ENCODE results near the gene EHF. TPM values are rescaled to one million over a fixed set of nuclear protein-coding genes. Genes with fewer than 3 reads are reported as not detected.

The EHF gene
- total RNA-seq, 2 experiments from 2014 or later, result not detected

DNA sequence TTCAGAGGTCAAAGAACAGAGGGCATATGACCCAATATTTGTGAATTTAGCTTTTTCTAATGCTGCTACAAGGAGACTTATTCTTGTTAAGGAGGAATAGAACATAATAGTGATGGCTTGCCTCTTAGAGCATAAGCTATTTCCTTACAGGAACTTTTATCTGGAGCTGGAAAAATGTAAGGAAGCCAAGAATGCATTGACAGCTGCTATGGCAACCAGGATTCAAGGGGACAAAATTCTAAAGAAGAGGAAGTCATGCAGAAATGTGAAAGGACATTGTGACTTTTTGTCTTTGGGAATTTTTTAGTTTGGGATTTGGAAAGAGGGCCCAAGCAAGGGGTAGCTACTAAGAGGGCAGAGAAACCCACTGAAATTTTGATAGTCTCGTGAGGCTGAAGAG is 51.1 kb downstream of the EHF start:
- TF ChIP-seq, protein P1, sequence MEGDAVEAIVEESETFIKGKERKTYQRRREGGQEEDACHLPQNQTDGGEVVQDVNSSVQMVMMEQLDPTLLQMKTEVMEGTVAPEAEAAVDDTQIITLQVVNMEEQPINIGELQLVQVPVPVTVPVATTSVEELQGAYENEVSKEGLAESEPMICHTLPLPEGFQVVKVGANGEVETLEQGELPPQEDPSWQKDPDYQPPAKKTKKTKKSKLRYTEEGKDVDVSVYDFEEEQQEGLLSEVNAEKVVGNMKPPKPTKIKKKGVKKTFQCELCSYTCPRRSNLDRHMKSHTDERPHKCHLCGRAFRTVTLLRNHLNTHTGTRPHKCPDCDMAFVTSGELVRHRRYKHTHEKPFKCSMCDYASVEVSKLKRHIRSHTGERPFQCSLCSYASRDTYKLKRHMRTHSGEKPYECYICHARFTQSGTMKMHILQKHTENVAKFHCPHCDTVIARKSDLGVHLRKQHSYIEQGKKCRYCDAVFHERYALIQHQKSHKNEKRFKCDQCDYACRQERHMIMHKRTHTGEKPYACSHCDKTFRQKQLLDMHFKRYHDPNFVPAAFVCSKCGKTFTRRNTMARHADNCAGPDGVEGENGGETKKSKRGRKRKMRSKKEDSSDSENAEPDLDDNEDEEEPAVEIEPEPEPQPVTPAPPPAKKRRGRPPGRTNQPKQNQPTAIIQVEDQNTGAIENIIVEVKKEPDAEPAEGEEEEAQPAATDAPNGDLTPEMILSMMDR (IDR thresholded peaks at IDR 0.05), result no peak
- Mint-ChIP-seq H3K27ac (no peak overlapping the region), H3K4me1 (ENCODE audit: low read depth) (no peaks in the 10 kb centered on the region), H3K9me3 (peaks cover 2% of the 10 kb centered on the region), H3K36me3 (ENCODE audit: low read depth) (no peaks in the 10 kb centered on the region), H3K4me3 (no peak overlapping the region), H3K27me3 (peaks cover 55% of the 10 kb centered on the region)
- intact Hi-C loops (cut with micrococcal nuclease), result no loop called here
- POLR2A ChIA-PET, result no interaction called here
- ATAC-seq, result no peak
- no peak for DNase-seq
- CTCF ChIA-PET, result interaction anchor here (1.3 to 1.7 kb wide), 2 partner anchors 11 to 86 kb away, joined by 4 to 5 read pairs; no protein-coding TSS in a partner anchor

DNA sequence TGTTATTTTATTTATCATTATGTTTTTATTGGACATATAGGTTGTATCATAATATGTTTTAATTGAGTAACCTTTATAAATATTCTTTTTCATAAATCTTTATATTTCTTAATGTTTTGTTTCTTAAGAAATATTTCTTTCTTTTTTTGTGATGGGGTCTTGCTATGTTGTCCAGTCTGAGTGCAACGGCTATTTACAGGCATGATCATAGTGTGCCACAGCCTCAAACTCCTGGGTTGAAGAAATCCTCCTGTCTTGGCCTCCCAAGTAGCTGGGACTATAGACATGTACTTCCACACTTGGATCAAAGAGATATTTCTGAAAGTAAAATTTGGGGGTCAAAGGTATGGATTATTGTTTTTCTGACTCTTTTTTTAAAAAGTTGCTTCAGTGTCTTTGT is 53.1 kb downstream of the EHF start:
- H3K4me3 Mint-ChIP-seq, result no peak overlapping the region
- TF ChIP-seq, protein P1 (IDR thresholded peaks at IDR 0.05), result no peak
- no peak overlapping the region for H3K27ac Mint-ChIP-seq
- POLR2A ChIA-PET, result no interaction called here
- H3K27me3 Mint-ChIP-seq, result peaks cover 39% of the 10 kb centered on the region
- intact Hi-C loops (cut with micrococcal nuclease), result no loop called here
- H3K4me1 Mint-ChIP-seq (ENCODE audit: low read depth), result no peaks in the 10 kb centered on the region
- CTCF ChIA-PET, result no interaction called here
- no peaks in the 10 kb centered on the region for H3K36me3 Mint-ChIP-seq (ENCODE audit: low read depth)
- ATAC-seq (no peak), DNase-seq (no peak)
- peaks cover 2% of the 10 kb centered on the region for H3K9me3 Mint-ChIP-seq

DNA sequence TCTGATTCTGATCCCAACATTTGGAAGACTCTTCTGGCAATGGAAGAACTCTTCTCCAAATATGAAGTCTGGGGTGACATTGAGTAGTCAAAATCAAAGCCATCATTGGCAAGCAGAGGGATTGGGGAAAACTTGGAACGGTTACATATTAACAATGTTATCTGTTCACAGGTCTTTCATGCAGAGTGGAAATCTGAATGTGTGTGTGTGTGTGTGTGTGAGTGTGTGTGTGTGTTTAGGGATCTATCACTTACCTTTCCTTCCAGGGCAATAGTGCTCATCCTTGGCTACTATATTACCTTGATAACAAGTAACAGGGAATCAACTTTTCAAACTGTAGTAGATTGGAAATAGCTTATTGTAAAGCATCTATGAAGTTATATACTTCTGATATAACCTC is 55.3 kb downstream of the EHF start:
- CTCF ChIA-PET, result no interaction called here
- H3K27me3 Mint-ChIP-seq, result peaks cover 31% of the 10 kb centered on the region
- no peaks in the 10 kb centered on the region for H3K4me1 Mint-ChIP-seq (ENCODE audit: low read depth)
- peaks cover 2% of the 10 kb centered on the region for H3K9me3 Mint-ChIP-seq
- POLR2A ChIA-PET, result no interaction called here
- H3K4me3 Mint-ChIP-seq, result no peak overlapping the region
- H3K27ac Mint-ChIP-seq, result no peak overlapping the region
- DNase-seq (no peak), ATAC-seq (no peak)
- intact Hi-C loops (cut with micrococcal nuclease), result no loop called here
- TF ChIP-seq, protein P1 (IDR thresholded peaks at IDR 0.05), result no peak
- no peaks in the 10 kb centered on the region for H3K36me3 Mint-ChIP-seq (ENCODE audit: low read depth)

DNA sequence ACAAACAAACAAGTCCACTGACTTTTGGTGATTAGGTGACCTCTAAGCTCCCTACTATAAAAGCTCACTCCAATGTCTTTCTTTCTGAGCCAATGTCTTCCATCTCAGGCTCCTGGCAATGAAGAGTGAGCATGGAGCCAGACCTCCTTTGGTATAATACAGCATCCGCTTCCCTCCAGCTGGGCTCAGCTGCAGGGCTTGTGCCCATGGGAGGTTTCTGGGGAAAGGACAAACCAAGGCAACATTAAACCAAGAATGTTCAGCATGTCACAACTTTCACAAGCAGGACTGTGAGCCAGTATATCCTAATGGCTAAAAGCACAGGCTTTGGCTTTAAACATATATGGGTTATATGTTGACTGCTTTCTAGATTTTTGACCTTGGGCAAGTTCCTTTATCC is 58.8 kb downstream of the EHF start:
- Mint-ChIP-seq H3K4me1 (ENCODE audit: low read depth) (no peaks in the 10 kb centered on the region), H3K27ac (no peak overlapping the region), H3K9me3 (no peaks in the 10 kb centered on the region), H3K27me3 (peaks cover 19% of the 10 kb centered on the region), H3K4me3 (no peak overlapping the region), H3K36me3 (ENCODE audit: low read depth) (no peaks in the 10 kb centered on the region)
- ATAC-seq (no peak), DNase-seq (no peak)
- ChIA-PET CTCF (interaction anchor here (1.2 kb wide), 1 partner anchor 46 kb away, joined by 3 read pairs; no protein-coding TSS in a partner anchor), POLR2A (no interaction called here)
- intact Hi-C loops (cut with micrococcal nuclease), result no loop called here
- TF ChIP-seq, protein P1 (IDR thresholded peaks at IDR 0.05), result no peak

DNA sequence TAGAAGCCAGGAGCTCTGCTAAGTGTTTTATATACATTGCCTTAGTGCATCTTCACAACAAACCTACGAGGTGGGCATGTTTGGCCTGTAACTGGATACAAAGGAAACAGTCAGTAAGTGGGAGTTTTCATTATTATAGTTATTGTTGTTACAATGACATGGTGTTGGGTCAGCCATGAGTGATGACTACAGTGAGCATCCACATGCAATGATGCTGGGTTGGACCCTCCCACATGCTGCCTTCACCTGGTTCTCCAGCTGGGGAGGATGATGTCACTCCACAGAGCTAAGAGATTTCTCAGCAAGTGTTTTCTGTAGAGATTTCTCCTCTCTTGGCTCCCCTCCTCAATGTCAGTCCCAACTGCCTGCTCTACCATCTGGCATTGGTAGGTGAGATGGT is 59.3 kb downstream of the EHF start:
- Mint-ChIP-seq H3K27ac (no peak overlapping the region), H3K9me3 (no peaks in the 10 kb centered on the region), H3K36me3 (ENCODE audit: low read depth) (no peaks in the 10 kb centered on the region), H3K4me3 (no peak overlapping the region), H3K27me3 (peaks cover 16% of the 10 kb centered on the region), H3K4me1 (ENCODE audit: low read depth) (no peaks in the 10 kb centered on the region)
- no peak for ATAC-seq
- ChIA-PET POLR2A (no interaction called here), CTCF (interaction anchor here (1.2 kb wide), 1 partner anchor 46 kb away, joined by 3 read pairs; no protein-coding TSS in a partner anchor)
- DNase-seq, result no peak
- intact Hi-C loops (cut with micrococcal nuclease), result no loop called here
- TF ChIP-seq, protein P1 (IDR thresholded peaks at IDR 0.05), result no peak

Measured in activated CD8-positive, alpha-beta T cell treated with anti-CD3 and anti-CD28 coated beads for 36 hours (primary cell).